MCF 10A (cell line): ENCODE data around the gene MTUS2. TPM values are rescaled to one million over a fixed set of nuclear protein-coding genes. Genes with fewer than 3 reads are reported as not detected.

Source experiments
- BruUV-seq: library from RNA; stranded (reverse); fragments of 400-500 nt; replicated peaks from 2 replicates; lab custom pipeline; 2021; lab: Mats Ljungman, UMichigan
- CTCF ChIA-PET: fragments of 300-600 bp; sonication (Branson Sonifier 250); formaldehyde crosslinking; extraction: SDS; loops from one replicate; lab custom pipeline; 2021; ENCODE audit warnings: antibody characterized with exemption, inconsistent platforms; lab: Yijun Ruan, JAX
- POLR2A ChIA-PET: fragments of 300-600, 350-650 bp; sonication (Branson Sonifier 250); formaldehyde crosslinking; extraction: SDS; loops from one replicate; lab custom pipeline; 2020; ENCODE audit warnings: antibody characterized with exemption, inconsistent platforms; lab: Yijun Ruan, JAX
- DNase-seq: peaks from one replicate; pipeline ENCODE4 v3.0.0-alpha.2; 2018; ENCODE audit not compliant: unreplicated experiment
- H3K27ac Mint-ChIP-seq: one replicate; pipeline ENCODE4 v1.8.0; 2022; ENCODE audit warnings: mild to moderate bottlenecking, low read depth, mixed read lengths; ENCODE audit not compliant: unreplicated experiment
- H3K27me3 Mint-ChIP-seq: one replicate; pipeline ENCODE4 v1.8.0; 2022; ENCODE audit warnings: mixed read lengths; ENCODE audit not compliant: insufficient read depth, unreplicated experiment
- H3K36me3 Mint-ChIP-seq: one replicate; pipeline ENCODE4 v1.8.0; 2022; ENCODE audit warnings: mild to moderate bottlenecking, moderate library complexity, mixed read lengths; ENCODE audit not compliant: insufficient read depth, unreplicated experiment
- H3K4me1 Mint-ChIP-seq: one replicate; pipeline ENCODE4 v1.8.0; 2022; ENCODE audit warnings: mixed read lengths; ENCODE audit not compliant: insufficient read depth, unreplicated experiment
- H3K4me3 Mint-ChIP-seq: one replicate; pipeline ENCODE4 v1.8.0; 2022; ENCODE audit warnings: mild to moderate bottlenecking, moderate library complexity, mixed read lengths; ENCODE audit not compliant: unreplicated experiment
- H3K9me3 Mint-ChIP-seq: one replicate; pipeline ENCODE4 v1.8.0; 2022; ENCODE audit warnings: mixed read lengths; ENCODE audit not compliant: unreplicated experiment
- CTCF ChIP-seq: fragments of 200-600 bp; IDR thresholded peaks from one replicate; pipeline ENCODE4 v1.8.0; 2022; ENCODE audit warnings: antibody characterized with exemption, mild to moderate bottlenecking; ENCODE audit not compliant: unreplicated experiment
- intact Hi-C: fragments of 100-400 bp; cut with micrococcal nuclease; formaldehyde crosslinking; loops from 2 replicates; pipeline ENCODE4 v1.14.1; 2022
- total RNA-seq: library from RNA; stranded (reverse); gene quantifications from 2 replicates; pipeline ENCODE4 v1.2.3, GENCODE V29; 2022

MTUS2 gene
- total RNA-seq, 1 experiment from 2014 or later, result not detected

GRCh38 chr13:29143847-29144246 lies 323.7 kb downstream of the MTUS2 start:
- ChIA-PET POLR2A (no interaction called here), CTCF (interaction anchor here (0.6 kb wide), 2 partner anchors 16 to 26 kb away, joined by 3 to 6 read pairs; no protein-coding TSS in a partner anchor)
- H3K4me3 Mint-ChIP-seq, result no peak overlapping the region
- peaks cover 31% of the 10 kb centered on the region for H3K9me3 Mint-ChIP-seq
- no peak for TF ChIP-seq CTCF
- no TSS peak for BruUV-seq
- H3K27ac Mint-ChIP-seq, result no peak overlapping the region
- H3K36me3 Mint-ChIP-seq, result no peaks in the 10 kb centered on the region
- no peak for DNase-seq
- intact Hi-C loops, result no loop called here
- no peaks in the 10 kb centered on the region for H3K4me1 Mint-ChIP-seq
- no peaks in the 10 kb centered on the region for H3K27me3 Mint-ChIP-seq

GRCh38 chr13:29154390-29154789 lies 334.3 kb downstream of the MTUS2 start:
- Mint-ChIP-seq H3K4me1 (no peaks in the 10 kb centered on the region), H3K36me3 (no peaks in the 10 kb centered on the region), H3K9me3 (peaks cover 12% of the 10 kb centered on the region), H3K27me3 (no peaks in the 10 kb centered on the region), H3K4me3 (no peak overlapping the region), H3K27ac (no peak overlapping the region)
- TF ChIP-seq CTCF, result no peak
- CTCF ChIA-PET, result no interaction called here
- DNase-seq, result no peak
- intact Hi-C loops, result no loop called here
- no TSS peak for BruUV-seq
- POLR2A ChIA-PET, result no interaction called here

- CTCF ChIA-PET, result no interaction called here
- Mint-ChIP-seq H3K27me3 (no peaks in the 10 kb centered on the region), H3K4me3 (no peak overlapping the region), H3K27ac (no peak overlapping the region), H3K9me3 (peaks cover 16% of the 10 kb centered on the region), H3K36me3 (no peaks in the 10 kb centered on the region), H3K4me1 (no peaks in the 10 kb centered on the region)
- POLR2A ChIA-PET, result no interaction called here
- TF ChIP-seq CTCF, result no peak
- no peak for DNase-seq
- no TSS peak for BruUV-seq
- intact Hi-C loops, result no loop called here
These were observed 336.0 kb downstream of the MTUS2 start for GRCh38 chr13:29156136-29156535.

- Mint-ChIP-seq H3K27ac (no peak overlapping the region), H3K4me1 (no peaks in the 10 kb centered on the region), H3K9me3 (peaks cover 18% of the 10 kb centered on the region), H3K36me3 (no peaks in the 10 kb centered on the region), H3K4me3 (no peak overlapping the region), H3K27me3 (peaks cover 3% of the 10 kb centered on the region)
- CTCF ChIA-PET, result interaction anchor here (0.7 kb wide), 2 partner anchors 9 to 16 kb away, joined by 4 to 6 read pairs; no protein-coding TSS in a partner anchor
- intact Hi-C loops, result no loop called here
- no peak for TF ChIP-seq CTCF
- POLR2A ChIA-PET, result no interaction called here
- BruUV-seq, result no TSS peak
- no peak for DNase-seq
These were observed 339.7 kb downstream of the MTUS2 start for GRCh38 chr13:29159871-29160270.
